ENCODE measurements around the gene DFFB. TPM values are rescaled to one million over a fixed set of nuclear protein-coding genes. Genes with fewer than 3 reads are reported as not detected.

Gene DFFB
- total and polyA plus RNA-seq, 2 of the 13 experiments (the other 11 are each of a cell fraction or from before 2014, with no cell fraction given): 4.6 to 9.3 TPM

DNA sequence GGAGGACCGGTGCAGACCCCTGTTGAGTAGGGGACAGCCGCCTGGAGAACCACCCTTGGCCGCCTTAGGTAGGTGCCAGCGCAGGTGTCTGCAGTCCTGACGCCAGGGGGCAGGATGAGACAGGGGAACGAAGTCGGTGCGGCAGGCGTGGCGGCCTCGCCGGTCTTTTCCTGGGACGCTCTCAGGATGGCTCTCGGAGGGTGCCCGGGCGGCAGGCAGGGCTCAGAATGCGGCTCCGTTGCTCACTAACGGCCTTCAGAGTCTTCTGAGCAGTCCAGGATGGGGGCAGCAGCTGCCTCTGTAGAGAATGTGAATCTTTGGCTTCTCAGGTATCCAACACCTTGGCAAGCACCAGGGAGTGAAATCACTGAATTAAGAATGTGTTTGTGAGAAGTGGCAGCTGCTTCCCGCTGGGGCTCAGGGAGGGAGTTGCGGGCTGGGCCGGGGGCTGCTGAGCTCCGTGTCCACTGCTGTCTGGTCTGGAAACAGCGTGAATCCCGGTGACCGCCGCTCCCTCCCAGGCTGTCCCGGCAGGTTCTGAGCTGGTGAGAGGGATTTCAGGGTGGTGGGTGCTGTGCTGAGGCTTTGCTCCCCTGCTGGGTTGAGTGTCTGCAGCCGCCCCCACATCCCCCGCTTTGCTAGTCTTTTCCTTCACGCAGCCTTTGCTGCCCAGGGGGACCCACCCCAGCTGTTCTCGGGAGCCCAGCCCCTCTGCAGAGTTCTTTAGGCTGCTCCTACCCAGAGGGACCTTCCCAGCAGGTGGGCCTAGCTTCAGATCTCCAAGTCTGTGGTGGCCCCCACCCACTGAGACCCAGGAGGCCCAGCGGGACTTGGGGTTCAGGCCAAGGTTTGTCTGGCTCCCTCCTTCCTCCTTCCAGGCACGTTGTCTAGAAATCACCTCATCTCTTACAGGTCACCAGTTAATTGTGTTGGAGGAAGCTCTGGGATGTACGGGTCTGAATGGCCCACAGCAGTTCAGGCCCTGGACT is 53.9 kb downstream of the DFFB start (continued):
- no peak for TF ChIP-seq CEBPZ (IDR thresholded peaks at IDR 0.05; ENCODE audit: low read length)
- peak; percentile 40 for TF ChIP-seq AGO2 (optimal IDR thresholded peaks at IDR 0.05; ENCODE audit: low read depth, low read length)
- no peak for TF ChIP-seq ZNF530 (CRISPR knock-in tag; IDR thresholded peaks at IDR 0.05; ENCODE audit: low read depth)
- TF ChIP-seq EHMT2 (IDR thresholded peaks at IDR 0.05; ENCODE audit: borderline replicate concordance, low read depth, low read length): no peak
- TF ChIP-seq, protein P1, sequence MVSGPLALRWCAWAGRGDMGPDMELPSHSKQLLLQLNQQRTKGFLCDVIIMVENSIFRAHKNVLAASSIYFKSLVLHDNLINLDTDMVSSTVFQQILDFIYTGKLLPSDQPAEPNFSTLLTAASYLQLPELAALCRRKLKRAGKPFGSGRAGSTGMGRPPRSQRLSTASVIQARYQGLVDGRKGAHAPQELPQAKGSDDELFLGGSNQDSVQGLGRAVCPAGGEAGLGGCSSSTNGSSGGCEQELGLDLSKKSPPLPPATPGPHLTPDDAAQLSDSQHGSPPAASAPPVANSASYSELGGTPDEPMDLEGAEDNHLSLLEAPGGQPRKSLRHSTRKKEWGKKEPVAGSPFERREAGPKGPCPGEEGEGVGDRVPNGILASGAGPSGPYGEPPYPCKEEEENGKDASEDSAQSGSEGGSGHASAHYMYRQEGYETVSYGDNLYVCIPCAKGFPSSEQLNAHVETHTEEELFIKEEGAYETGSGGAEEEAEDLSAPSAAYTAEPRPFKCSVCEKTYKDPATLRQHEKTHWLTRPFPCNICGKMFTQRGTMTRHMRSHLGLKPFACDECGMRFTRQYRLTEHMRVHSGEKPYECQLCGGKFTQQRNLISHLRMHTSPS (CRISPR knock-in tag; IDR thresholded peaks at IDR 0.05; ENCODE audit: low read depth): no peak
- TF ChIP-seq, protein P2, sequence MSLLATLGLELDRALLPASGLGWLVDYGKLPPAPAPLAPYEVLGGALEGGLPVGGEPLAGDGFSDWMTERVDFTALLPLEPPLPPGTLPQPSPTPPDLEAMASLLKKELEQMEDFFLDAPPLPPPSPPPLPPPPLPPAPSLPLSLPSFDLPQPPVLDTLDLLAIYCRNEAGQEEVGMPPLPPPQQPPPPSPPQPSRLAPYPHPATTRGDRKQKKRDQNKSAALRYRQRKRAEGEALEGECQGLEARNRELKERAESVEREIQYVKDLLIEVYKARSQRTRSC (CRISPR knock-in tag; IDR thresholded peaks at IDR 0.05; ENCODE audit: low read depth): no peak
- TF ChIP-seq ZNF143 (CRISPR knock-in tag; IDR thresholded peaks at IDR 0.05): no peak
- no peak for TF ChIP-seq MEIS2 (CRISPR knock-in tag; IDR thresholded peaks at IDR 0.05)
- TF ChIP-seq, protein P3, sequence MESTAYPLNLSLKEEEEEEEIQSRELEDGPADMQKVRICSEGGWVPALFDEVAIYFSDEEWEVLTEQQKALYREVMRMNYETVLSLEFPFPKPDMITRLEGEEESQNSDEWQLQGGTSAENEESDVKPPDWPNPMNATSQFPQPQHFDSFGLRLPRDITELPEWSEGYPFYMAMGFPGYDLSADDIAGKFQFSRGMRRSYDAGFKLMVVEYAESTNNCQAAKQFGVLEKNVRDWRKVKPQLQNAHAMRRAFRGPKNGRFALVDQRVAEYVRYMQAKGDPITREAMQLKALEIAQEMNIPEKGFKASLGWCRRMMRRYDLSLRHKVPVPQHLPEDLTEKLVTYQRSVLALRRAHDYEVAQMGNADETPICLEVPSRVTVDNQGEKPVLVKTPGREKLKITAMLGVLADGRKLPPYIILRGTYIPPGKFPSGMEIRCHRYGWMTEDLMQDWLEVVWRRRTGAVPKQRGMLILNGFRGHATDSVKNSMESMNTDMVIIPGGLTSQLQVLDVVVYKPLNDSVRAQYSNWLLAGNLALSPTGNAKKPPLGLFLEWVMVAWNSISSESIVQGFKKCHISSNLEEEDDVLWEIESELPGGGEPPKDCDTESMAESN (CRISPR knock-in tag; conservative IDR thresholded peaks at IDR 0.05): no peak
- TF ChIP-seq STAG1 (CRISPR knock-in tag; IDR thresholded peaks at IDR 0.05): peak; percentile 97
- 0 out of 2 replicates have a peak, but pooled peaks have one; percentile 26 for TF ChIP-seq ZNF331 (CRISPR knock-in tag; IDR thresholded peaks at IDR 0.05)
- no peak for TF ChIP-seq KLF15 (CRISPR knock-in tag; IDR thresholded peaks at IDR 0.05; ENCODE audit: borderline replicate concordance)
- TF ChIP-seq NRL (CRISPR knock-in tag; IDR thresholded peaks at IDR 0.05; ENCODE audit: borderline replicate concordance): no peak
- TF ChIP-seq RFX5 (IDR thresholded peaks at IDR 0.05; ENCODE audit: low read depth, low read length): no peak
- TF ChIP-seq NR0B2 (CRISPR knock-in tag; IDR thresholded peaks at IDR 0.05): no peak
- TF ChIP-seq, protein P4, sequence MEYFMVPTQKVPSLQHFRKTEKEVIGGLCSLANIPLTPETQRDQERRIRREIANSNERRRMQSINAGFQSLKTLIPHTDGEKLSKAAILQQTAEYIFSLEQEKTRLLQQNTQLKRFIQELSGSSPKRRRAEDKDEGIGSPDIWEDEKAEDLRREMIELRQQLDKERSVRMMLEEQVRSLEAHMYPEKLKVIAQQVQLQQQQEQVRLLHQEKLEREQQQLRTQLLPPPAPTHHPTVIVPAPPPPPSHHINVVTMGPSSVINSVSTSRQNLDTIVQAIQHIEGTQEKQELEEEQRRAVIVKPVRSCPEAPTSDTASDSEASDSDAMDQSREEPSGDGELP (IDR thresholded peaks at IDR 0.05; ENCODE audit: borderline replicate concordance, low read depth): no peak
- TF ChIP-seq SAP130 (CRISPR knock-in tag; IDR thresholded peaks at IDR 0.05; ENCODE audit: low read depth): no peak
- TF ChIP-seq CBX5 (CRISPR knock-in tag; IDR thresholded peaks at IDR 0.05; ENCODE audit: borderline replicate concordance): 0 out of 2 replicates have a peak, but pooled peaks have one; percentile 17

Data from HepG2 (cell line).